GM23338 (cell line): ENCODE measurements around the gene OR2T8.

ENCODE experiments used
- CREB1 ChIP-seq: fragments of 250-450 bp; sonication (Bioruptor Pico); IDR thresholded peaks from 2 replicates; pipeline ENCODE4 v1.5.0; 2020; ENCODE audit warnings: low read depth, mild to moderate bottlenecking, moderate library complexity
- CTCF ChIP-seq, 2 experiments: fragments of 200-600 bp in 1 of 2; sonication (generic) in 1 of 2; conservative IDR thresholded peaks; 2 replicates each; pipeline versions ENCODE4 v1.5.1 to v1.6.1; 2016 to 2017; ENCODE audit warnings: antibody characterized with exemption in 2 of 2, low read depth in 2 of 2, mild to moderate bottlenecking in 2 of 2, moderate library complexity in 1 of 2
- EZH2 ChIP-seq: fragments of 200-600 bp; sonication (generic); IDR thresholded peaks from one replicate; pipeline ENCODE4 v1.8.0; 2017; ENCODE audit warnings: antibody characterized with exemption, mild to moderate bottlenecking, low read depth; ENCODE audit not compliant: unreplicated experiment
- EZH2phosphoT487 ChIP-seq: fragments of 200-600 bp; sonication (generic); IDR thresholded peaks from one replicate; pipeline ENCODE4 v1.8.1; 2018; ENCODE audit warnings: antibody characterized with exemption; ENCODE audit not compliant: unreplicated experiment
- JUNB ChIP-seq: IDR thresholded peaks from one replicate; pipeline ENCODE4 v1.6.1; 2016; ENCODE audit warnings: antibody characterized with exemption; ENCODE audit not compliant: unreplicated experiment
- NANOG ChIP-seq: IDR thresholded peaks from 2 replicates; pipeline ENCODE4 v1.6.1; 2016; ENCODE audit warnings: antibody characterized with exemption, borderline replicate concordance
- POLR2AphosphoS5 ChIP-seq: IDR thresholded peaks from 2 replicates; pipeline ENCODE4 v1.6.1; 2016; ENCODE audit warnings: antibody characterized with exemption, low read depth
- STAT1 ChIP-seq: IDR thresholded peaks from one replicate; pipeline ENCODE4 v1.6.1; 2016; ENCODE audit warnings: antibody characterized with exemption; ENCODE audit not compliant: unreplicated experiment
- ZNF114 ChIP-seq: fragments of 250-450 bp; sonication (Bioruptor Pico); IDR thresholded peaks from 2 replicates; pipeline ENCODE4 v1.5.0; 2020; ENCODE audit warnings: mild to moderate bottlenecking, moderate library complexity
- ZNF331 ChIP-seq: fragments of 250-450 bp; sonication (Bioruptor Pico); IDR thresholded peaks from 2 replicates; pipeline ENCODE4 v1.5.0; 2020; ENCODE audit warnings: low read depth, mild to moderate bottlenecking, moderate library complexity
- TF ChIP-seq, protein P1 (sequence below): IDR thresholded peaks from one replicate; pipeline ENCODE4 v1.6.1; 2018; ENCODE audit warnings: antibody characterized with exemption; ENCODE audit not compliant: unreplicated experiment
- TF ChIP-seq, protein P2 (sequence below): IDR thresholded peaks from 2 replicates; pipeline ENCODE4 v1.6.1; 2016; ENCODE audit warnings: antibody characterized with exemption
- TF ChIP-seq, protein P3 (sequence below): fragments of 250-450 bp; sonication (Bioruptor Pico); IDR thresholded peaks from 2 replicates; pipeline ENCODE4 v1.5.0; 2020; ENCODE audit warnings: mild to moderate bottlenecking, moderate library complexity

GRCh38 chr1:247962911-247963588 lies 43.0 kb downstream of the OR2T8 start:
- TF ChIP-seq CTCF (conservative IDR thresholded peaks at IDR 0.05; ENCODE audit: low read depth in 2 of 2) (no peak), EZH2 (no peak), ZNF331 (no peak), EZH2phosphoT487 (no peak), JUNB (no peak), CREB1 (CRISPR knock-in tag) (no peak), POLR2AphosphoS5 (no peak), NANOG (no peak), ZNF114 (CRISPR knock-in tag) (no peak), STAT1 (no peak)
- TF ChIP-seq, protein P1, sequence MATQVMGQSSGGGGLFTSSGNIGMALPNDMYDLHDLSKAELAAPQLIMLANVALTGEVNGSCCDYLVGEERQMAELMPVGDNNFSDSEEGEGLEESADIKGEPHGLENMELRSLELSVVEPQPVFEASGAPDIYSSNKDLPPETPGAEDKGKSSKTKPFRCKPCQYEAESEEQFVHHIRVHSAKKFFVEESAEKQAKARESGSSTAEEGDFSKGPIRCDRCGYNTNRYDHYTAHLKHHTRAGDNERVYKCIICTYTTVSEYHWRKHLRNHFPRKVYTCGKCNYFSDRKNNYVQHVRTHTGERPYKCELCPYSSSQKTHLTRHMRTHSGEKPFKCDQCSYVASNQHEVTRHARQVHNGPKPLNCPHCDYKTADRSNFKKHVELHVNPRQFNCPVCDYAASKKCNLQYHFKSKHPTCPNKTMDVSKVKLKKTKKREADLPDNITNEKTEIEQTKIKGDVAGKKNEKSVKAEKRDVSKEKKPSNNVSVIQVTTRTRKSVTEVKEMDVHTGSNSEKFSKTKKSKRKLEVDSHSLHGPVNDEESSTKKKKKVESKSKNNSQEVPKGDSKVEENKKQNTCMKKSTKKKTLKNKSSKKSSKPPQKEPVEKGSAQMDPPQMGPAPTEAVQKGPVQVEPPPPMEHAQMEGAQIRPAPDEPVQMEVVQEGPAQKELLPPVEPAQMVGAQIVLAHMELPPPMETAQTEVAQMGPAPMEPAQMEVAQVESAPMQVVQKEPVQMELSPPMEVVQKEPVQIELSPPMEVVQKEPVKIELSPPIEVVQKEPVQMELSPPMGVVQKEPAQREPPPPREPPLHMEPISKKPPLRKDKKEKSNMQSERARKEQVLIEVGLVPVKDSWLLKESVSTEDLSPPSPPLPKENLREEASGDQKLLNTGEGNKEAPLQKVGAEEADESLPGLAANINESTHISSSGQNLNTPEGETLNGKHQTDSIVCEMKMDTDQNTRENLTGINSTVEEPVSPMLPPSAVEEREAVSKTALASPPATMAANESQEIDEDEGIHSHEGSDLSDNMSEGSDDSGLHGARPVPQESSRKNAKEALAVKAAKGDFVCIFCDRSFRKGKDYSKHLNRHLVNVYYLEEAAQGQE, result no peak
- TF ChIP-seq, protein P2, sequence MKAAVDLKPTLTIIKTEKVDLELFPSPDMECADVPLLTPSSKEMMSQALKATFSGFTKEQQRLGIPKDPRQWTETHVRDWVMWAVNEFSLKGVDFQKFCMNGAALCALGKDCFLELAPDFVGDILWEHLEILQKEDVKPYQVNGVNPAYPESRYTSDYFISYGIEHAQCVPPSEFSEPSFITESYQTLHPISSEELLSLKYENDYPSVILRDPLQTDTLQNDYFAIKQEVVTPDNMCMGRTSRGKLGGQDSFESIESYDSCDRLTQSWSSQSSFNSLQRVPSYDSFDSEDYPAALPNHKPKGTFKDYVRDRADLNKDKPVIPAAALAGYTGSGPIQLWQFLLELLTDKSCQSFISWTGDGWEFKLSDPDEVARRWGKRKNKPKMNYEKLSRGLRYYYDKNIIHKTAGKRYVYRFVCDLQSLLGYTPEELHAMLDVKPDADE, result no peak
- TF ChIP-seq, protein P3, sequence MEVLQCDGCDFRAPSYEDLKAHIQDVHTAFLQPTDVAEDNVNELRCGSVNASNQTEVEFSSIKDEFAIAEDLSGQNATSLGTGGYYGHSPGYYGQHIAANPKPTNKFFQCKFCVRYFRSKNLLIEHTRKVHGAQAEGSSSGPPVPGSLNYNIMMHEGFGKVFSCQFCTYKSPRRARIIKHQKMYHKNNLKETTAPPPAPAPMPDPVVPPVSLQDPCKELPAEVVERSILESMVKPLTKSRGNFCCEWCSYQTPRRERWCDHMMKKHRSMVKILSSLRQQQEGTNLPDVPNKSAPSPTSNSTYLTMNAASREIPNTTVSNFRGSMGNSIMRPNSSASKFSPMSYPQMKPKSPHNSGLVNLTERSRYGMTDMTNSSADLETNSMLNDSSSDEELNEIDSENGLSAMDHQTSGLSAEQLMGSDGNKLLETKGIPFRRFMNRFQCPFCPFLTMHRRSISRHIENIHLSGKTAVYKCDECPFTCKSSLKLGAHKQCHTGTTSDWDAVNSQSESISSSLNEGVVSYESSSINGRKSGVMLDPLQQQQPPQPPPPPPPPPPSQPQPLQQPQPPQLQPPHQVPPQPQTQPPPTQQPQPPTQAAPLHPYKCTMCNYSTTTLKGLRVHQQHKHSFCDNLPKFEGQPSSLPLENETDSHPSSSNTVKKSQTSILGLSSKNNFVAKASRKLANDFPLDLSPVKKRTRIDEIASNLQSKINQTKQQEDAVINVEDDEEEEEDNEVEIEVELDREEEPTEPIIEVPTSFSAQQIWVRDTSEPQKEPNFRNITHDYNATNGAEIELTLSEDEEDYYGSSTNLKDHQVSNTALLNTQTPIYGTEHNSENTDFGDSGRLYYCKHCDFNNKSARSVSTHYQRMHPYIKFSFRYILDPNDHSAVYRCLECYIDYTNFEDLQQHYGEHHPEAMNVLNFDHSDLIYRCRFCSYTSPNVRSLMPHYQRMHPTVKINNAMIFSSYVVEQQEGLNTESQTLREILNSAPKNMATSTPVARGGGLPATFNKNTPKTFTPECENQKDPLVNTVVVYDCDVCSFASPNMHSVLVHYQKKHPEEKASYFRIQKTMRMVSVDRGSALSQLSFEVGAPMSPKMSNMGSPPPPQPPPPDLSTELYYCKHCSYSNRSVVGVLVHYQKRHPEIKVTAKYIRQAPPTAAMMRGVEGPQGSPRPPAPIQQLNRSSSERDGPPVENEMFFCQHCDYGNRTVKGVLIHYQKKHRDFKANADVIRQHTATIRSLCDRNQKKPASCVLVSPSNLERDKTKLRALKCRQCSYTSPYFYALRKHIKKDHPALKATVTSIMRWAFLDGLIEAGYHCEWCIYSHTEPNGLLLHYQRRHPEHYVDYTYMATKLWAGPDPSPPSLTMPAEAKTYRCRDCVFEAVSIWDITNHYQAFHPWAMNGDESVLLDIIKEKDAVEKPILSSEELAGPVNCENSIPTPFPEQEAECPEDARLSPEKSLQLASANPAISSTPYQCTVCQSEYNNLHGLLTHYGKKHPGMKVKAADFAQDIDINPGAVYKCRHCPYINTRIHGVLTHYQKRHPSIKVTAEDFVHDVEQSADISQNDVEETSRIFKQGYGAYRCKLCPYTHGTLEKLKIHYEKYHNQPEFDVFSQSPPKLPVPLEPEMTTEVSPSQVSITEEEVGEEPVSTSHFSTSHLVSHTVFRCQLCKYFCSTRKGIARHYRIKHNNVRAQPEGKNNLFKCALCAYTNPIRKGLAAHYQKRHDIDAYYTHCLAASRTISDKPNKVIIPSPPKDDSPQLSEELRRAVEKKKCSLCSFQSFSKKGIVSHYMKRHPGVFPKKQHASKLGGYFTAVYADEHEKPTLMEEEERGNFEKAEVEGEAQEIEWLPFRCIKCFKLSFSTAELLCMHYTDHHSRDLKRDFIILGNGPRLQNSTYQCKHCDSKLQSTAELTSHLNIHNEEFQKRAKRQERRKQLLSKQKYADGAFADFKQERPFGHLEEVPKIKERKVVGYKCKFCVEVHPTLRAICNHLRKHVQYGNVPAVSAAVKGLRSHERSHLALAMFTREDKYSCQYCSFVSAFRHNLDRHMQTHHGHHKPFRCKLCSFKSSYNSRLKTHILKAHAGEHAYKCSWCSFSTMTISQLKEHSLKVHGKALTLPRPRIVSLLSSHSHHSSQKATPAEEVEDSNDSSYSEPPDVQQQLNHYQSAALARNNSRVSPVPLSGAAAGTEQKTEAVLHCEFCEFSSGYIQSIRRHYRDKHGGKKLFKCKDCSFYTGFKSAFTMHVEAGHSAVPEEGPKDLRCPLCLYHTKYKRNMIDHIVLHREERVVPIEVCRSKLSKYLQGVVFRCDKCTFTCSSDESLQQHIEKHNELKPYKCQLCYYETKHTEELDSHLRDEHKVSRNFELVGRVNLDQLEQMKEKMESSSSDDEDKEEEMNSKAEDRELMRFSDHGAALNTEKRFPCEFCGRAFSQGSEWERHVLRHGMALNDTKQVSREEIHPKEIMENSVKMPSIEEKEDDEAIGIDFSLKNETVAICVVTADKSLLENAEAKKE (CRISPR knock-in tag), result no peak
